Neutrophil (primary cell): ENCODE measurements around the gene SAXO2.
"Not testable (repeated sequence)": the region's sequence is repeated elsewhere in the genome, so short reads cannot be mapped to it uniquely, and the experiment has no call there.

Experiments
- H3K27ac ChIP-seq: fragments of 200-600 bp; sonication (generic); 2 replicates; pipeline ENCODE4 v1.5.1; 2016; ENCODE audit warnings: mild to moderate bottlenecking, moderate library complexity
- H3K27me3 ChIP-seq: fragments of 200-600 bp; sonication (generic); 2 replicates; pipeline ENCODE4 v1.6.0; 2016; ENCODE audit warnings: mild to moderate bottlenecking
- H3K36me3 ChIP-seq: fragments of 200-600 bp; sonication (generic); 2 replicates; pipeline ENCODE4 v1.5.1; 2017
- H3K4me1 ChIP-seq, 2 experiments: fragments of 200-600 bp in 1 of 2; sonication (generic) in 1 of 2; 1 replicate in 1 of 2; 2 replicates in 1 of 2; pipeline versions ENCODE4 v1.5.1 to v1.6.1; 2013 to 2016; ENCODE audit warnings: low read depth in 1 of 2, low read length in 1 of 2, mild to moderate bottlenecking in 1 of 2, moderate library complexity in 1 of 2; ENCODE audit not compliant: control insufficient read depth in 1 of 2, insufficient read depth in 1 of 2
- H3K4me3 ChIP-seq, 2 experiments: fragments of 200-600 bp in 1 of 2; sonication (generic) in 1 of 2; 1 replicate in 1 of 2; 2 replicates in 1 of 2; pipeline ENCODE4 v1.5.1; 2013 to 2016; ENCODE audit warnings: low read depth in 1 of 2, low read length in 1 of 2, mild to moderate bottlenecking in 1 of 2, moderate library complexity in 1 of 2
- H3K9me3 ChIP-seq: fragments of 200-600 bp; sonication (generic); 2 replicates; pipeline ENCODE4 v1.5.1; 2016
- CTCF ChIP-seq: fragments of 200-600 bp; sonication (generic); IDR thresholded peaks from 2 replicates; pipeline ENCODE4 v1.5.1; 2016; ENCODE audit warnings: antibody characterized with exemption

The SAXO2 gene

GRCh38 chr15:82314769-82315518, 52.3 kb downstream of the SAXO2 start:
- Histone ChIP-seq H3K4me3 (no peak overlapping the region), H3K4me1 (no peaks in the 10 kb centered on the region), H3K27me3 (no peaks in the 10 kb centered on the region), H3K9me3 (no peaks in the 10 kb centered on the region), H3K36me3 (no peaks in the 10 kb centered on the region), H3K27ac (no peak overlapping the region)
- TF ChIP-seq CTCF = no peak

- no peak overlapping the region for H3K27ac ChIP-seq
- no peaks in the 10 kb centered on the region for H3K36me3 ChIP-seq
- TF ChIP-seq CTCF = no peak
- no peaks in the 10 kb centered on the region for H3K4me1 ChIP-seq
- no peaks in the 10 kb centered on the region for H3K9me3 ChIP-seq
- H3K27me3 ChIP-seq = no peaks in the 10 kb centered on the region
- no peak overlapping the region for H3K4me3 ChIP-seq
These were observed 53.1 kb downstream of the SAXO2 start for GRCh38 chr15:82315519-82316246.

GRCh38 chr15:82316247-82317090, 53.9 kb downstream of the SAXO2 start:
- not testable (repeated sequence) for H3K27ac ChIP-seq

GRCh38 chr15:82317091-82317489, 54.5 kb downstream of the SAXO2 start:
- no peak overlapping the region for H3K4me3 ChIP-seq
- no peaks in the 10 kb centered on the region for H3K9me3 ChIP-seq
- no peak overlapping the region for H3K27ac ChIP-seq
- H3K36me3 ChIP-seq = no peaks in the 10 kb centered on the region
- no peaks in the 10 kb centered on the region for H3K27me3 ChIP-seq
- H3K4me1 ChIP-seq = no peaks in the 10 kb centered on the region
- TF ChIP-seq CTCF = no peak

More at GRCh38 chr15:82316247-82317090, 53.9 kb downstream of the SAXO2 start:
- H3K4me3 ChIP-seq, H3K9me3 ChIP-seq, H3K27me3 ChIP-seq, H3K36me3 ChIP-seq, H3K4me1 ChIP-seq: not testable (repeated sequence)

GRCh38 chr15:82317516-82317915, 54.9 kb downstream of the SAXO2 start:
- not testable (repeated sequence) for H3K9me3 ChIP-seq, H3K4me1 ChIP-seq, H3K4me3 ChIP-seq, H3K36me3 ChIP-seq, H3K27me3 ChIP-seq, H3K27ac ChIP-seq

GRCh38 chr15:82318281-82318680, 55.7 kb downstream of the SAXO2 start:
- H3K27ac ChIP-seq, H3K27me3 ChIP-seq, H3K36me3 ChIP-seq, H3K9me3 ChIP-seq, H3K4me1 ChIP-seq, H3K4me3 ChIP-seq: not testable (repeated sequence)

- not testable (repeated sequence) for H3K27me3 ChIP-seq, H3K4me3 ChIP-seq, H3K9me3 ChIP-seq, H3K4me1 ChIP-seq, H3K36me3 ChIP-seq, H3K27ac ChIP-seq
These were observed 57.1 kb downstream of the SAXO2 start for GRCh38 chr15:82319522-82320278.

GRCh38 chr15:82320861-82321260, 58.2 kb downstream of the SAXO2 start:
- H3K4me3 ChIP-seq = not testable (repeated sequence)

GRCh38 chr15:82322488-82322887, 59.9 kb downstream of the SAXO2 start:
- H3K27me3 ChIP-seq, H3K4me3 ChIP-seq, H3K27ac ChIP-seq, H3K36me3 ChIP-seq, H3K4me1 ChIP-seq, H3K9me3 ChIP-seq: not testable (repeated sequence)

More at GRCh38 chr15:82320861-82321260, 58.2 kb downstream of the SAXO2 start:
- H3K27me3 ChIP-seq, H3K36me3 ChIP-seq, H3K9me3 ChIP-seq, H3K4me1 ChIP-seq, H3K27ac ChIP-seq: not testable (repeated sequence)

GRCh38 chr15:82324831-82325230, 62.2 kb downstream of the SAXO2 start:
- H3K27ac ChIP-seq, H3K4me3 ChIP-seq, H3K9me3 ChIP-seq, H3K4me1 ChIP-seq, H3K27me3 ChIP-seq, H3K36me3 ChIP-seq: not testable (repeated sequence)
